Memory B cell (primary cell): Measurements from ENCODE around the gene UBA6.
"Not testable (repeated sequence)": the region's sequence is repeated elsewhere in the genome, so short reads cannot be mapped to it uniquely, and the experiment has no call there.

Experiments used
- ATAC-seq: fragments of 150-1000 bp; cut with Tn5 transposase; 2 replicates; pipeline ENCODE4 v1.10.0; 2021; ENCODE audit warnings: low read depth, mild to moderate bottlenecking, moderate library complexity
- DNase-seq, 2 donors: peaks; one replicate each; pipeline ENCODE4 v3.0.0; 2022; ENCODE audit warnings: low spot score in 2 of 2
- H3K27ac Mint-ChIP-seq: one replicate; pipeline ENCODE4 v1.8.0; 2022; ENCODE audit warnings: mild to moderate bottlenecking, moderate library complexity, mixed read lengths
- H3K27me3 Mint-ChIP-seq: one replicate; pipeline ENCODE4 v1.8.0; 2022; ENCODE audit warnings: mixed read lengths
- H3K36me3 Mint-ChIP-seq: one replicate; pipeline ENCODE4 v1.8.0; 2022; ENCODE audit warnings: mild to moderate bottlenecking, mixed read lengths
- H3K4me1 Mint-ChIP-seq: one replicate; pipeline ENCODE4 v1.8.0; 2022; ENCODE audit warnings: mixed read lengths
- H3K4me3 Mint-ChIP-seq: one replicate; pipeline ENCODE4 v1.8.0; 2022; ENCODE audit warnings: mild to moderate bottlenecking, moderate library complexity, mixed read lengths
- H3K9me3 Mint-ChIP-seq: one replicate; pipeline ENCODE4 v1.8.0; 2022; ENCODE audit warnings: mixed read lengths

Gene UBA6

DNA sequence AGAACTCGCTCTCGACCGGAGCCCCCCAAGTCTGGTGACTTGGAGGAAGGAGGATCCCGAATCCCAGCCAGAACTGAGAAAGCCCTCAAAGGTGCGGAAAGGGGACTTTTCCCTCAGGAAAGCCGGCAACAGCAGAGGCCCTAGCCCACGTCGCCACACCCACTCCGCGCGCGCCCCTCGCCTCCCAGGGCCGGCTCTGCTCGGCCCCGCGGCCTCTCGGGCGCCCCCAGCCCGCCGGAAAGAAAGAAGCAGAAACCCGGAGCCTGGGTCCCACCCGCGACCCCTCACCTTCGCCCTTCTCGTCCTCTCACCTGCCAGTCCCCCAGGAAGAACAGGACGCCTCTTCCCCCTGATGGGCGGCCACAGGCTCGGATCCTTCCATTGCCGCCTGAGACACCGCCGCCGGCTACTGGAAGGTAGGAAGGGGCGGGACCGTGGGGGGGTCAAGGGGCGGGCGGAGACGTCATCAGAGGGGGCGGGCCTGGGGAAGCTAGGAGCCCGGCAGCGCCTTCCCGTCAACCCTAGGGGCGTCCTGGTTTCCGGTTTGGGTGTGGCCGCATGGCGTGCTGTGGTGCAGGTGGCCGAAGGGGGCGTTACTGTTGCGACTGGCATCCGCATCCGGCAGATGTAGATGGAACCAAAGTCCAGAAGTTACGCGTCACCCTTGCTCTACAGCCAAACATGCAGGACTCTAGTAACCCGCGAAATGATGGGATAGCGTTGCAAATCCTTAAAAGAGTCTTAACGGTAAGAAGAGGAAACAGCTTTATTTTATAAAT, at the start of gene UBA6:
Gene UBA6 (minus strand): TSS at position 418 of the 779 bp plus-strand sequence. CDS start 36 bp downstream, at position 382.
- peaks cover 36% of the 10 kb centered on the region for H3K4me1 Mint-ChIP-seq

DNA sequence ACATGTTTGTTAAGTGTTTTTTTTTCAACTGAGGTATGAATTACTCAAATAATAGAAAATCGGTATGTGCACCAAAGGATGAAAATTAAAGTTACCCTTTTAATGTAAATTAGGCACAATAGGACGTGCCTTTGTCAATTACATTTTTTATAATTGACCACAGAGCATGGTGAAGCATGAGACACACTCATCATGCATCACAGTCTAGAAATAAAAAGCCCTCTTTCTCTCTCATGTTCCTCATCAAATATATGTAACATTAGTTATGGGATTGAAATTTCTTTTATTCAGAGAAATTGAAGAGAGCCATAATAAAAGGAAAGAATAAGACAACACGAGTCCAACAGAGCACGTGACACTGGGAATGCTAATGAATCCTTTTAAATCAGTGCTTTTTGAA, 49.7 kb upstream of the UBA6 start:
- H3K36me3 Mint-ChIP-seq: no peaks in the 10 kb centered on the region
- H3K4me1 Mint-ChIP-seq: no peaks in the 10 kb centered on the region
- no peak for ATAC-seq
- H3K27me3 Mint-ChIP-seq: no peaks in the 10 kb centered on the region
- no peak overlapping the region for H3K4me3 Mint-ChIP-seq
- no peak overlapping the region for H3K27ac Mint-ChIP-seq
- DNase-seq: no peak
- no peaks in the 10 kb centered on the region for H3K9me3 Mint-ChIP-seq

More for the DNA sequence above, at the start of gene UBA6:
- Mint-ChIP-seq H3K27me3 (no peaks in the 10 kb centered on the region), H3K4me3 (peak within 1 kb of the TSS; percentile 97), H3K36me3 (peaks cover 17% of the 10 kb centered on the region), H3K9me3 (peaks cover 2% of the 10 kb centered on the region), H3K27ac (peak within 1 kb of the TSS; percentile 95)
- DNase-seq (peak; percentile 87 to 92), ATAC-seq (peak; percentile 95)

DNA sequence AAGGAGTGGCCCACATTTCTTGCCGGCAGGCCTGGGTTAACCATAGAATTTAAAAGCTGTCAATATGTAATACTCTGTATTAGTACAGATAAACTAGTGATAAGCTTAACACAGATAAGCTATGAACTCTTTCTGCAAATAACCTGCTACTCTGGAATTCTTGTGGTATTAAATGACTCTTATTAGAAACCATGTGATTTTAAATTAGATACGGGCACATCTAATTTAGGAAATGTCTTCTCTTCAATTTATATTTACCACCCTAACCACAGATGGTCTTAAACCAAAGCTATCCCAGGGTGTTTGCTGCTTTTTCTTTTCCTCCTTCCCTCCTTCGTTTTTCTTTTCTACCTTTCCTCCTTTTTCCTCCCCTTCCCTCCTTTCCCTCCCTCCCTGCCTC, 48.3 kb upstream of the UBA6 start:
- ATAC-seq (no peak), DNase-seq (no peak)
- no peak overlapping the region for H3K27ac Mint-ChIP-seq
- H3K36me3 Mint-ChIP-seq: no peaks in the 10 kb centered on the region
- no peaks in the 10 kb centered on the region for H3K9me3 Mint-ChIP-seq
- H3K27me3 Mint-ChIP-seq: no peaks in the 10 kb centered on the region
- no peaks in the 10 kb centered on the region for H3K4me1 Mint-ChIP-seq
- no peak overlapping the region for H3K4me3 Mint-ChIP-seq

DNA sequence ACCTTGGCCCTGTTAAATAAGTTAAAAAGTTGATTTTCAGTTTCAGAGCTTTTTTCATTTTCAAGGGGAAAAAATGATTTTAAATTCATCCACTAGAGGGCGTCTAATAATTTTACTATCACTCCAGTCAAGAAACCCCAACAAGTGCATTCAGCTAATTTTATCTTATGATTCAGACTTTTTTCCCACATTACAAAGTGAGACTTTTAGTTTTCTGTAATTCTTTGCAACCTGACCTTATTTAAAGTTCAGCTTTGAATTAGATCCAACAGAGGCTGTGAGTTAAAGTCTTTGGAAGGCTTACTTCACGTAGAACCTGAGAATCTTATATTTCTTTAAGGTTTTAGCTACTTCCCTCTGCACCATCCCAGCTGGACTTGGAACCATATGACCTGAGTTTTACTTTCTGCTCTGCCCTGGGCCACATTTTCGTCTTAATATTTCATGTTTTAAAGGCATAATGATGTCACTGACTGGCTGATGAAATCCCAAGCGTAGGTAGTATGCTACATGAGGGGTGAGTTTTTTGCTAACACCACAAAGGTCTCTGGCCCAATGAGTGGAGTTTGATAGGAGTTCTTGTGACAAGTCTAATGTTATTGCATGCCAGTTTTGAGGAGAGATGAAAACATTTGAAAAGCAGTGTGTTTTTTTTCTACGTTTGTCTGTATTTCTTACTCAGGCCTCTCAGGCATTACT, 46.0 kb upstream of the UBA6 start:
- peak in 1 of 2 donors; percentile 23 for DNase-seq
- no peak overlapping the region for H3K4me3 Mint-ChIP-seq

DNA sequence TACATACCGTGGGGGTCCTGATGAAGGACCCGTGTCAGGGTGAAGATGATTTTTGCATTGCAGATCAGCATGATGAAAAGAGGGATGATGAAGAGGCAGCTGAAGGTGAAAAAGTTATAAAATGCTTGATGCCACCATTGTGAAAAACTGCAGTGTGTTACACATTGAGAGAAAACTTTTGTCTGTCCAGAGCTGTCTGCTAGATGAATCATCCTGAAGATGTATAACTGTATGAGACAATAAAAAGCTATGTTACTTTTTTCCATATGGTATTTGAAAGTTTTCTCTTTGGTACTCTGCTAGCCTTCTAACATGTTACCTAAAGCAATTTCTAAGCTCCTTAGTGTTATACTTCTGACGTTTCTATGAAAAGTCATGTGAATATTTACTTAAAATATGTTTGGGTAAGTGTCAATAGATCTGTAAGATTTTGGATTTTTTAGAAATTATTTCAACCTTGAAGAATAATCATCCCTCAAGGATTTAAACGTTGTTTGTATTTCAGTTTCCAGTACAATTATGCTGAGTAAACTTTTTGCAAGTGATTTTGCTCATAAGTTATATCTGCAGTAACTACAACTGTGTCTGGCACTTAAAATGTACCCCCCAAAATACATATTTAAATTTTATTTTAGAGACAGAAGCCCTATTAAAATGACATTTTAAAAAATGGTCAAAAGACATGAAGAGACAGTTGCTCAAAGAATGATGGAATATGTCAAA, 43.8 kb upstream of the UBA6 start:
- Mint-ChIP-seq H3K27me3 (no peaks in the 10 kb centered on the region), H3K27ac (no peak overlapping the region), H3K36me3 (peaks cover 5% of the 10 kb centered on the region), H3K4me1 (no peaks in the 10 kb centered on the region), H3K4me3 (no peak overlapping the region), H3K9me3 (no peaks in the 10 kb centered on the region)
- ATAC-seq (no peak), DNase-seq (no peak)

More for the DNA sequence above, 46.0 kb upstream of the UBA6 start:
- Mint-ChIP-seq H3K27ac (no peak overlapping the region), H3K9me3 (no peaks in the 10 kb centered on the region), H3K36me3 (peaks cover 2% of the 10 kb centered on the region), H3K4me1 (no peaks in the 10 kb centered on the region), H3K27me3 (no peaks in the 10 kb centered on the region)
- ATAC-seq: no peak

DNA sequence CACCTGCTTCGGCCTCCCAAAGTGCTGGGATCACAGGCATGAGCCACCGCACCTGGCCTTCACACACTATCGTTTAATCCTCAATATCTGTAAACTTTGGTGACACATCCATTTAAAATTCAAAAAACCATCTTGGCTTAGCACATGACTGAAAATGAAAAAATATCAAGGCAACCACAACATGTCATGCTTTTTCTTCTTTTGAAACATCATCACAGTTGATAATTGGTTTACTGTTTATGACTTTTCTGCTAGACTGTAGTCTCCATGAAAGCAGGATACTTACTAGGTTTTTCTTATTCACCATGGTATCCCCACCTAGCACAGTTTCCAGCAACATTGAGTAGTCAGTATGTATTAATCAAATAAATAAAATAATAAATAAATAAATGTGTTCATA, 42.2 kb upstream of the UBA6 start:
- ATAC-seq (no peak), DNase-seq (no peak)
- Mint-ChIP-seq H3K4me1 (no peaks in the 10 kb centered on the region), H3K9me3 (no peaks in the 10 kb centered on the region), H3K4me3 (no peak overlapping the region), H3K27ac (no peak overlapping the region), H3K27me3 (no peaks in the 10 kb centered on the region), H3K36me3 (peaks cover 5% of the 10 kb centered on the region)

DNA sequence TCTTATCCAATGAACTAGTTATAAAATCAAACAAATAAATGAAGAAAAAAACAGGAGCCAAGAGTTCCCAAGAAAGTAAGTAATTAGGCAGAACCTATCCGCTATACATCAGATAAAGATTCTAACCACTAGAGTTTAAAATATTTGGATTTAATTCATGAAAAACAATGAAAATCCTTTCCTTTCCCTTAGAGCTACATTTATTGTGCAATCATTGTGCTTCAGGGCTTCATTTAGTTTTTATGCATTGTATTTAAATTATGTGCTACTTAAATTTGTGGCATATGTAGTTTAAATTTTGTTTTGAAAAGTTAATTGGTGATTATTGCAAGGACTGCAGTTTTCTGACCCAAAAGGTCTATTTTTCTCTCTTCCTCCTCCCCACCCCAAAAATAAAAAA, 35.3 kb upstream of the UBA6 start:
- DNase-seq (no peak), ATAC-seq (no peak)
- no peak overlapping the region for H3K4me3 Mint-ChIP-seq
- H3K9me3 Mint-ChIP-seq: no peaks in the 10 kb centered on the region
- H3K36me3 Mint-ChIP-seq: peaks cover 7% of the 10 kb centered on the region
- H3K4me1 Mint-ChIP-seq: no peaks in the 10 kb centered on the region
- no peaks in the 10 kb centered on the region for H3K27me3 Mint-ChIP-seq
- H3K27ac Mint-ChIP-seq: no peak overlapping the region

DNA sequence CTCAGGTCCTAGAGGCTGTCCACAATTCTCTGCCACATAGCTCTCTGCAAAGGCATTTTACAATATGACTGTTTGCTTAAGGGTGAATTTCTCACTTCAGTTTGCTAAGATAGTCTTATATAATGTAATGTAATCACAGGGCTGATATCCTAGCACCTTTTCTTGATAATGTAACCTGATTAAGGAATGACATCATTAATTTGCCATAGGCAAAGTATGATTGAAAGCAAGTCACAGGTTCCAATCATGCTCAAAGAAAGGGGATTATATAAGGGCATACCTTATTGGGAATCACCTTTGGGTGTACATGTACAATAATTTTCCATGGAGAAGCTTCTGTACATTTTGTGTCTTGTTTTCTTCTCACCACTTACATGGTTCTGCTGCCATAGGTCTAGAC, 34.4 kb upstream of the UBA6 start:
- H3K9me3 Mint-ChIP-seq: no peaks in the 10 kb centered on the region
- ATAC-seq: no peak
- no peaks in the 10 kb centered on the region for H3K4me1 Mint-ChIP-seq
- no peaks in the 10 kb centered on the region for H3K27me3 Mint-ChIP-seq
- no peak overlapping the region for H3K27ac Mint-ChIP-seq
- DNase-seq: no peak
- peaks cover 13% of the 10 kb centered on the region for H3K36me3 Mint-ChIP-seq
- H3K4me3 Mint-ChIP-seq: no peak overlapping the region

DNA sequence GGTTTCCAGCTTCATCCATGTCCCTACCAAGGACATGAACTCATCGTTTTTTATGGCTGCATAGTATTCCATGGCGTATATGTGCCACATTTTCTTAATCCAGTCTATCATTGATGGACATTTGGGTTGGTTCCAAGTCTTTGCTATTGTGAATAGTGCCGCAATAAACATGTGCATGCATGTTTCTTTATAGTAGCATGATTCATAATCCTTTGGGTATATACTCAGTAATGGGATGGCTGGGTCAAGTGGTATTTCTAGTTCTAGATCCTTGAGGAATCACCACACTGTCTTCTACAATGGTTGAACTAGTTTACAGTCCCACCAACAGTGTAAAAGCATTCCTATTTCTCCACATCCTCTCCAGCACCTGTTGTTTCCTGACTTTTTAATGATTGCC, 29.6 kb upstream of the UBA6 start:
- H3K4me3 Mint-ChIP-seq, H3K27ac Mint-ChIP-seq, DNase-seq, H3K4me1 Mint-ChIP-seq, H3K27me3 Mint-ChIP-seq, ATAC-seq, H3K9me3 Mint-ChIP-seq: not testable (repeated sequence)
- H3K36me3 Mint-ChIP-seq: peaks cover 22% of the 10 kb centered on the region

DNA sequence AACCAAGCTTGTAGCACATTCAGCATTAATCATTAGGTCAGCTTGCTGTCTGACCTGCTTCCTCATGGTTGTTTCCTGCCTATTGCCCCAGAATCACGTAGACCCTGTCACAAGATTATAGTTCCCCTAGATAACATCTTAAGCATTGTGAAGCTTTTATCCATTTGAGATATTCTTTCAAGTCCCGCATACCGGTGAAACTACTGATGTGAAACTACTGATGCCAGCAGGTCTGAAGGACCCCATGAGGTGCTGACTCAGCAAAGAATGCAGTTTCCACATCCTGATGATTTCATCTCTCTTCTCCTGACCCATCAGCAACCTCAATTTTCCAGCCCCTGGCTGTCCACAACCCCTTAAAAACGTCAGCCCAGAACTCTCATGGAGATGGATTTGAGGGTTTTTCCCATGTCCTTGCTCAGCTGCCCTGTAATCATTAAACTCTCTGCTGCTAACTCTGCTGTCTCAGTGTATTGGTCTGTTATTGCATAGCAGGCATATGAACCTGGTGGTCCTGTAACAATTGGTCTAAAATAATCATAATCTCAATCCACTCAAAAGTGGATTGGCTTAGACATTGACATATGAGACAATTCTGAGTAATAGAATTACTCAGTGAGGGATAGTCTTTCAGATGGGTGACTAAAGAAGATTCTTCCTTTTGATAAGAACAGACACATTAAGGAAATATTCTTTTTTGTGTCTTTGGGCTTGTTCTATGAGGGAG, 26.3 kb upstream of the UBA6 start:
- Mint-ChIP-seq H3K4me1 (no peaks in the 10 kb centered on the region), H3K9me3 (no peaks in the 10 kb centered on the region), H3K4me3 (no peak overlapping the region), H3K27me3 (no peaks in the 10 kb centered on the region), H3K27ac (no peak overlapping the region), H3K36me3 (peaks cover 20% of the 10 kb centered on the region)
- DNase-seq: no peak
- no peak for ATAC-seq

DNA sequence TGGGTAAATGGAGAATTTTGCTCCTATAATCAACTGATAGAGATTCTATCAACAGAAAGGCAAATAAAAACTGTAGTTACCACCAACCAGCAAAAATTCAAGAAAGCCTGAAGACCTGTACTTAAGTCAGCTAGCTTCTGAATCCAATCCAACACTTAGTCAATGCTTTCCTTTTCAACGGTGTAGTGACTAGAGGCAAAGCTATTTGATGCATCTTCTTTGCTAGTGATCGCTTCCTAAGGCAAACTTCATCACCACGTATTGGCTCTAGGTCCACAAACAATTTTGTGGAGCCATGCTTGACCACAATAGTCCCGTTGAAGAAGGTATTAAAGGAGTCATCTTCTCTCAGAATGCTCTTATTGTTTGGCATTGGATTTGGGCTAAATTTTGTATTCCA, 25.0 kb upstream of the UBA6 start:
- no peak overlapping the region for H3K4me3 Mint-ChIP-seq
- ATAC-seq (no peak), DNase-seq (no peak)
- no peaks in the 10 kb centered on the region for H3K4me1 Mint-ChIP-seq
- H3K27ac Mint-ChIP-seq: no peak overlapping the region
- no peaks in the 10 kb centered on the region for H3K9me3 Mint-ChIP-seq
- no peaks in the 10 kb centered on the region for H3K27me3 Mint-ChIP-seq
- peaks cover 19% of the 10 kb centered on the region for H3K36me3 Mint-ChIP-seq

DNA sequence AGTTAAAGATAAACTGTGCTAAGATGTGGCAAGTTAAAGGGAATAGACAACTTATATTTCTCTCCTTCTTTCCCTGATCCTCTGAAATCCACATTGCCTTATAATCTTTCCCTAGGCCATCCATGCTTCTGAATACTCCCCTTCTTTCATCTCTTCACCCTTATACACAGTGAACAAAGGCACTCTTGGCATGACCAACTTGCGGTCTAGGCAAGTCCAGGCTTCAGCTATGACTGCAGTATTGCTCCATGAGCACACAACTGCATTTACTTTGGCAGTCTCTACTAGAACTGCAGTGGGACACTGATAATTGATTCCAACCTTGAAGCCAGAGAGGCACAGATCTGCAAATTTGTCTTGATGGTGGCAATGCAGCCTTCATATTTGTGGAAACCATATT, 24.2 kb upstream of the UBA6 start:
- ATAC-seq: no peak
- Mint-ChIP-seq H3K36me3 (peaks cover 12% of the 10 kb centered on the region), H3K4me3 (no peak overlapping the region), H3K4me1 (no peaks in the 10 kb centered on the region), H3K27me3 (no peaks in the 10 kb centered on the region), H3K27ac (no peak overlapping the region), H3K9me3 (no peaks in the 10 kb centered on the region)
- DNase-seq: no peak

DNA sequence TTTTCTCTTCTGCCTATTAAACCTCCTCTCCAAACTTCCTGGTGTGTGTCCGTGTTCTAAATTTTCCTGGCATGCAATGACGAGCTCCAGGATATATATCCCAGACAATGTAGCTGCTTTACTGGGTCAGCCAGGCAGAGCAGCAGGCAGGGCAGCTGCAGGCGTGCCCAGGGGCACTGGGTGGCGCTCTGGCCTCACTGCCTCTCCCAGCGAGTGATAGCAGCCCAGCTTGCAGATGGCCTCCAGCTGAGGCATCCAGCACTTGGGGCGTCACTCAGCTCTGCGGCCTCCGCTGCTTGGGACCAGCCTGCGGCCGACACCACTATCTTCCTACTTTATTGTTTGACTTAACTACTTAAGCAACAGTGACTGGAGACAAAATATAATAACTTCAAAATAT, 23.0 kb upstream of the UBA6 start:
- H3K27me3 Mint-ChIP-seq: no peaks in the 10 kb centered on the region
- no peaks in the 10 kb centered on the region for H3K4me1 Mint-ChIP-seq
- H3K27ac Mint-ChIP-seq: no peak overlapping the region
- no peak for DNase-seq
- no peak overlapping the region for H3K4me3 Mint-ChIP-seq
- peaks cover 8% of the 10 kb centered on the region for H3K36me3 Mint-ChIP-seq
- no peak for ATAC-seq
- no peaks in the 10 kb centered on the region for H3K9me3 Mint-ChIP-seq

DNA sequence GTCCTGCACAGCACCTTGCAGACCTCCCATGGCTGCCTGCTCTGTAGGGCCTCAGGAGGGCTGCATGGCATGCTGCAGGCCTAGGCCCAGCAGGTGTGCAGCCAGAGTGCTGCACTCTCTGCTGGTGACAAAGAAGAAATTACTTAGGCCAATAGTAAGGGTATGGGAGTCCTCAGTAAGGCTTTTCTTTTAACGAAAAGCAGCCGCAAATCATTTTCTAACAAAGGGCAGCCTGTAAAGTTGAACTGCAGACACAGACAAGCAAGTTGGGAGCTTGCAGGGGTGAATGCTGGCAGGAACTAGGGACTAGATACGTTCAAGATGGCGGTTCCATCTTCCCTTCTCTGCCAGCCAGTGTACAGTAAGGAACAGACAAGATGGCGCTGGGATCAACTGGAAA, 22.4 kb upstream of the UBA6 start:
- Mint-ChIP-seq H3K27ac (no peak overlapping the region), H3K4me1 (no peaks in the 10 kb centered on the region), H3K9me3 (no peaks in the 10 kb centered on the region), H3K4me3 (no peak overlapping the region), H3K36me3 (peaks cover 4% of the 10 kb centered on the region), H3K27me3 (no peaks in the 10 kb centered on the region)
- DNase-seq: no peak
- no peak for ATAC-seq
